HepG2 (cell line): ENCODE data around the gene WDFY1. TPM values are rescaled to one million over a fixed set of nuclear protein-coding genes. Genes with fewer than 3 reads are reported as not detected.

ENCODE experiments used
- AKAP8 ChIP-seq: sonication (generic); formaldehyde crosslinking; IDR thresholded peaks from 2 replicates; pipeline ENCODE4 v1.5.1; 2020; ENCODE audit warnings: mild to moderate bottlenecking, missing genetic modification reagents
- BRF2 ChIP-seq: sonication (generic); formaldehyde crosslinking; IDR thresholded peaks from 2 replicates; pipeline ENCODE4 v1.8.1; 2022; ENCODE audit warnings: mild to moderate bottlenecking, missing genetic modification reagents
- EHMT2 ChIP-seq: fragments of 200-600 bp; sonication (generic); IDR thresholded peaks from 2 replicates; pipeline ENCODE4 v1.7.0; 2017; ENCODE audit warnings: antibody characterized with exemption, low read depth, low read length, borderline replicate concordance
- ERF ChIP-seq: IDR thresholded peaks from 2 replicates; pipeline ENCODE4 v1.6.1; 2018; ENCODE audit warnings: missing biosample characterization, missing genetic modification reagents
- EZH2 ChIP-seq: conservative IDR thresholded peaks from 2 replicates; pipeline ENCODE4 v1.6.1; 2012; ENCODE audit warnings: mild to moderate bottlenecking, low read depth, low read length, moderate library complexity
- HOXA7 ChIP-seq: sonication (generic); formaldehyde crosslinking; IDR thresholded peaks from 2 replicates; pipeline ENCODE4 v1.8.1; 2022; ENCODE audit warnings: mild to moderate bottlenecking, missing genetic modification reagents, moderate library complexity
- HOXD1 ChIP-seq: sonication (generic); formaldehyde crosslinking; IDR thresholded peaks from 2 replicates; pipeline ENCODE4 v1.5.0; 2020; ENCODE audit warnings: missing genetic modification reagents
- KAT8 ChIP-seq: IDR thresholded peaks from 2 replicates; pipeline ENCODE4 v1.6.1; 2016; ENCODE audit warnings: missing genetic modification reagents, missing compliant biosample characterization
- NAIF1 ChIP-seq: sonication (generic); formaldehyde crosslinking; IDR thresholded peaks from 2 replicates; pipeline ENCODE4 v1.5.0; 2020; ENCODE audit warnings: mild to moderate bottlenecking, missing genetic modification reagents, borderline replicate concordance
- PAX8 ChIP-seq: sonication (generic); formaldehyde crosslinking; IDR thresholded peaks from 2 replicates; pipeline ENCODE4 v1.8.0; 2022; ENCODE audit warnings: mild to moderate bottlenecking, missing genetic modification reagents, borderline replicate concordance
- PHF8 ChIP-seq: sonication (generic); formaldehyde crosslinking; IDR thresholded peaks from 2 replicates; pipeline ENCODE4 v1.5.0; 2020; ENCODE audit warnings: missing genetic modification reagents
- SIN3B ChIP-seq: fragments of 150-350 bp; IDR thresholded peaks from 2 replicates; pipeline ENCODE4 v1.6.1; 2014; ENCODE audit warnings: low read length
- SYNCRIP ChIP-seq: fragments of 200-400 bp; formaldehyde crosslinking; IDR thresholded peaks from 2 replicates; pipeline ENCODE4 v1.6.1; 2018; ENCODE audit warnings: mild to moderate bottlenecking, low read depth, low read length; ENCODE audit not compliant: insufficient read depth
- ZKSCAN5 ChIP-seq: sonication (generic); formaldehyde crosslinking; IDR thresholded peaks from 2 replicates; pipeline ENCODE4 v1.5.1; 2020; ENCODE audit warnings: mild to moderate bottlenecking, missing genetic modification reagents
- ZNF34 ChIP-seq: sonication (generic); formaldehyde crosslinking; IDR thresholded peaks from 2 replicates; pipeline ENCODE4 v1.4.0; 2020; ENCODE audit warnings: mild to moderate bottlenecking, missing genetic modification reagents, borderline replicate concordance
- ZNF616 ChIP-seq: sonication (generic); formaldehyde crosslinking; IDR thresholded peaks from 2 replicates; pipeline ENCODE4 v1.5.0; 2020; ENCODE audit warnings: low read depth, mild to moderate bottlenecking, missing genetic modification reagents
- polyA plus RNA-seq, 8 experiments: library from polyadenylated mRNA; depleted of rRNA in 3 of 8; stranded (reverse) in 7 of 8; unstranded in 1 of 8; fragments of >200 nt; fragmentation: Illumina TruSeq in 4 of 8; extraction: Trizol in 4 of 8; gene quantifications; 2 replicates each; pipeline versions ENCODE4 v1.2.1 to v1.2.3, GENCODE V29; 2011 to 2016; ENCODE audit warnings: low read depth in 4 of 8, missing spikeins in 1 of 8, mixed read lengths in 1 of 8; ENCODE audit not compliant: insufficient read depth in 1 of 8
- total RNA-seq, 5 experiments: library from RNA; depleted of rRNA; stranded (reverse); fragments of >200 nt; fragmentation: Illumina TruSeq; extraction: Trizol; gene quantifications; 2 replicates each; pipeline ENCODE4 v1.2.3, GENCODE V29; 2016; ENCODE audit warnings: low read depth in 1 of 5
- TF ChIP-seq, protein P1 (sequence below): IDR thresholded peaks from 2 replicates; pipeline ENCODE4 v1.6.1; 2016; ENCODE audit warnings: missing compliant biosample characterization, missing genetic modification reagents, borderline replicate concordance
- TF ChIP-seq, protein P2 (sequence below): sonication (generic); formaldehyde crosslinking; IDR thresholded peaks from 2 replicates; pipeline ENCODE4 v1.9.0; 2021; ENCODE audit warnings: missing genetic modification reagents, mild to moderate bottlenecking, borderline replicate concordance
- TF ChIP-seq, protein P3 (sequence below): sonication (generic); formaldehyde crosslinking; IDR thresholded peaks from 2 replicates; pipeline ENCODE4 v1.4.0; 2020; ENCODE audit warnings: missing genetic modification reagents, borderline replicate concordance

Gene WDFY1
- total and polyA plus RNA-seq, 2 of the 13 experiments (the other 11 are each of a cell fraction or from before 2014, with no cell fraction given) = 77.0 to 78.4 TPM

- TF ChIP-seq EHMT2 (no peak), HOXA7 (CRISPR knock-in tag) (no peak), ZKSCAN5 (peak; percentile 96), PAX8 (no peak), BRF2 (CRISPR knock-in tag) (no peak), ZNF34 (CRISPR knock-in tag) (no peak), AKAP8 (CRISPR knock-in tag) (no peak), SYNCRIP (no peak), SIN3B (no peak), ZNF616 (CRISPR knock-in tag) (no peak), ERF (CRISPR knock-in tag) (peak; percentile 46; the same call in 1 of the 2 replicates), PHF8 (CRISPR knock-in tag) (no peak), NAIF1 (CRISPR knock-in tag) (no peak), EZH2 (no peak), HOXD1 (CRISPR knock-in tag) (no peak), KAT8 (CRISPR knock-in tag) (no peak)
- TF ChIP-seq, protein P1, sequence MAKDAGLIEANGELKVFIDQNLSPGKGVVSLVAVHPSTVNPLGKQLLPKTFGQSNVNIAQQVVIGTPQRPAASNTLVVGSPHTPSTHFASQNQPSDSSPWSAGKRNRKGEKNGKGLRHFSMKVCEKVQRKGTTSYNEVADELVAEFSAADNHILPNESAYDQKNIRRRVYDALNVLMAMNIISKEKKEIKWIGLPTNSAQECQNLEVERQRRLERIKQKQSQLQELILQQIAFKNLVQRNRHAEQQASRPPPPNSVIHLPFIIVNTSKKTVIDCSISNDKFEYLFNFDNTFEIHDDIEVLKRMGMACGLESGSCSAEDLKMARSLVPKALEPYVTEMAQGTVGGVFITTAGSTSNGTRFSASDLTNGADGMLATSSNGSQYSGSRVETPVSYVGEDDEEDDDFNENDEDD = no peak
- TF ChIP-seq, protein P2, sequence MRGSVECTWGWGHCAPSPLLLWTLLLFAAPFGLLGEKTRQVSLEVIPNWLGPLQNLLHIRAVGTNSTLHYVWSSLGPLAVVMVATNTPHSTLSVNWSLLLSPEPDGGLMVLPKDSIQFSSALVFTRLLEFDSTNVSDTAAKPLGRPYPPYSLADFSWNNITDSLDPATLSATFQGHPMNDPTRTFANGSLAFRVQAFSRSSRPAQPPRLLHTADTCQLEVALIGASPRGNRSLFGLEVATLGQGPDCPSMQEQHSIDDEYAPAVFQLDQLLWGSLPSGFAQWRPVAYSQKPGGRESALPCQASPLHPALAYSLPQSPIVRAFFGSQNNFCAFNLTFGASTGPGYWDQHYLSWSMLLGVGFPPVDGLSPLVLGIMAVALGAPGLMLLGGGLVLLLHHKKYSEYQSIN (CRISPR knock-in tag) = no peak
- TF ChIP-seq, protein P3, sequence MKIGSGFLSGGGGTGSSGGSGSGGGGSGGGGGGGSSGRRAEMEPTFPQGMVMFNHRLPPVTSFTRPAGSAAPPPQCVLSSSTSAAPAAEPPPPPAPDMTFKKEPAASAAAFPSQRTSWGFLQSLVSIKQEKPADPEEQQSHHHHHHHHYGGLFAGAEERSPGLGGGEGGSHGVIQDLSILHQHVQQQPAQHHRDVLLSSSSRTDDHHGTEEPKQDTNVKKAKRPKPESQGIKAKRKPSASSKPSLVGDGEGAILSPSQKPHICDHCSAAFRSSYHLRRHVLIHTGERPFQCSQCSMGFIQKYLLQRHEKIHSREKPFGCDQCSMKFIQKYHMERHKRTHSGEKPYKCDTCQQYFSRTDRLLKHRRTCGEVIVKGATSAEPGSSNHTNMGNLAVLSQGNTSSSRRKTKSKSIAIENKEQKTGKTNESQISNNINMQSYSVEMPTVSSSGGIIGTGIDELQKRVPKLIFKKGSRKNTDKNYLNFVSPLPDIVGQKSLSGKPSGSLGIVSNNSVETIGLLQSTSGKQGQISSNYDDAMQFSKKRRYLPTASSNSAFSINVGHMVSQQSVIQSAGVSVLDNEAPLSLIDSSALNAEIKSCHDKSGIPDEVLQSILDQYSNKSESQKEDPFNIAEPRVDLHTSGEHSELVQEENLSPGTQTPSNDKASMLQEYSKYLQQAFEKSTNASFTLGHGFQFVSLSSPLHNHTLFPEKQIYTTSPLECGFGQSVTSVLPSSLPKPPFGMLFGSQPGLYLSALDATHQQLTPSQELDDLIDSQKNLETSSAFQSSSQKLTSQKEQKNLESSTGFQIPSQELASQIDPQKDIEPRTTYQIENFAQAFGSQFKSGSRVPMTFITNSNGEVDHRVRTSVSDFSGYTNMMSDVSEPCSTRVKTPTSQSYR = no peak
Measured at GRCh38 chr2:223972656-223973102, 27.5 kb upstream of the WDFY1 start (continued).
